GM18907 (cell line): ENCODE results near the gene CPAMD8.

Source experiments
- ATAC-seq: cut with Tn5 transposase; IDR thresholded peaks from one replicate; pipeline ENCODE4 v1.9.1; 2021; ENCODE audit warnings: mild to moderate bottlenecking, moderate library complexity; ENCODE audit not compliant: unreplicated experiment

CPAMD8 gene

GRCh38 chr19:16895467-16896145 is 131.0 kb downstream of the CPAMD8 start:
- no peak for ATAC-seq

- no peak for ATAC-seq
These were observed 132.5 kb downstream of the CPAMD8 start for GRCh38 chr19:16894080-16894479.

DNA sequence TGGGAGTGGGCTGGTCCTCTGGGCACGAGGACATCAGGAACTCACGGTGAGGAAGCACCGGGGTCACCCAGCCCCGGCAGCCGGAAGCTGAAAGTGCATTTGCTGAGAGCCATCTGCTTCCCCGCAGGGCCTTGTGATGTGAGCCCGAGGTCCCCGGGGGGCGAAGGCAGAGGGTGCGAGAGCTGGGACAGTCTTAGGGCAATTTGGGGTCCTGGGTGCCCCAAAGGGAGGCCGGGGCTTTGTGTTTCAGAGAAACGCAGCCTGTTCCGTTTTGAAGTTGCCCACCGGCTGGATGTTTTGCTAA is 133.0 kb downstream of the CPAMD8 start:
- no peak for ATAC-seq

DNA sequence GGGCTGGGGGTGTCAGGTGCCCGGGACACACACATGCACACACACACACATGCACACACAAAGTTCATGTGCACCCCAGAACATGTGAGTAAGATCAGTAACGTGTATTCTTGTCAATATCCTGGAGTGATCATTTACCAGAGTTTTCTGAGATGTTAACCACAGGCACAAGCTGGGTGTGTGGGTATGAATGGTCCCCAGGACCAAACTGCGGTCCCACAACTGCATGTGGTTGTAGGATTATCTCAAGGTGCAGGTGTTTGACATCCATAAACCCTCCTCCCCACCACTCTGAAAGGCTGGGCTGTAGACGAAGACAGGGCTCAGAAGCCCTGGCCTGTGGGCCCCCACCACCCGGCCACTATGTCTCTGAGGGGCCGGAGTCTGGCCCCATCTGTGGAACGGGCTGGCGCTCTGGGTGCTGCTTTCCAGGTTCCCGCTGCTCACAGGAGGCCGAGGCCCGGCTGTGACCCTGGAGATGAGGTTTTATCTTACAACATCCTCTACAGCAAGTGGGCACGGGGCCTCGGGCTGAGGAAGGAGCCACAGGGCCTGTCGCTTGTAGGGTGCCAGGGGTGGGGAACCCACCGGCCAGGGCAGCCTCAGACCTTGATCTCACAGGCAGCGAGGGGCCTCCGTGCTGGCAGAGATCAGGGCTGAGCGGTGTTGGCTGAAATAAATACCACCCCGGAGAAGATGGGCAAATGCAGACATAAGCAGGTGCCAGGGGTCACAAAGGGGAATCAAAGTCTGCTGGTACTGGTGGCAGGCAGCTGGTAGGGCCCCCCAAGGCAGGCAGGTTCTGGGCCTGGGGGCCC is 133.5 kb downstream of the CPAMD8 start:
- no peak for ATAC-seq

DNA sequence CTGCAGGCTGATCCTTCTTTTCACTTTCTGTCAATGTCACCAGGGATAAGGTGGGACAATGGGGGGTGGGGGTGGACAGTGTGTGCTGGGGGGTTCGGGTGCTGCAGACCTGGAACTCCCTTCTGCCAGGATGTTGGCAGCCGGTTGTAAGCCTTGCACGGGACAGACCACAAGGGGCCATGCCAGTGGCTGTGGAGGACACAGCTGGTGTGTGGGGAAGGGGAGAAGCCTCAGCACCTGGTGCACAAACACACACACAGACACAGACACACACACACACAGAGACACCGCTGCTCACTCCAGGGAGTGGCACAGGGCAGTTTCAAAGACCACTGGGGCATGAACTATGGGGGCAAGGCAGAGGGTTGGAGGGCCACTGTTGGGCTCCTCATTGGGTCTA is 134.2 kb downstream of the CPAMD8 start:
- ATAC-seq: no peak

- ATAC-seq: no peak
These were observed 134.8 kb downstream of the CPAMD8 start for GRCh38 chr19:16891696-16892382.

DNA sequence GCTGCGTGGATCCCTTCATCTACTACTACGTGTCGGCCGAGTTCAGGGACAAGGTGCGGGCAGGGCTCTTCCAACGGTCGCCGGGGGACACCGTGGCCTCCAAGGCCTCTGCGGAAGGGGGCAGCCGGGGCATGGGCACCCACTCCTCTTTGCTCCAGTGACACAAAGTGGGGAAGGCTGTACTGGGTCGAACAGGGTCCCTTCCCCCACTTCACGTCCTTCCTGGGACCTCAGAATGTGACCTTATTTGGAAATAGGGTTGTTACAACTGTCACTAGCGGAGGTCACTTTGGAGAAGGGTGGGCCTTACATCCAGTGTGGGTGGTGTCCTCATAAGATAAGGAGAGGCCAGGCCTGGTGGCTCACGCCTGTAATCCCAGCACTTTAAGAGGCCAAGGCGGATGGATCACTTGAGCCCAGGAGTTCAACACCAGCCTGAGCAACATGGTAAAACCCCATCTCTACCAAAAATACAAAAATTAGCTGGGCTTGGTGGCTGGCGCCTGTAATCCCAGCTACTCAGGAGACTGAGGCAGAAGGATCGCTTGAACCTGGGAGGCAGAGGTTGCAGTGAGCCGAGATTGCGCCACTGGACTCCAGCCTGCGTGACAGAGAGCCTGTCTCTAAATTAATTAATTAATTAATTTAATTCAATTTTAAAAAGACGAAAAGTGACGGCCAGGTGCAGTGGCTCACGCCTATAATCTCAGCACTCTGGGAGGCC is 136.0 kb downstream of the CPAMD8 start:
- ATAC-seq: no peak

DNA sequence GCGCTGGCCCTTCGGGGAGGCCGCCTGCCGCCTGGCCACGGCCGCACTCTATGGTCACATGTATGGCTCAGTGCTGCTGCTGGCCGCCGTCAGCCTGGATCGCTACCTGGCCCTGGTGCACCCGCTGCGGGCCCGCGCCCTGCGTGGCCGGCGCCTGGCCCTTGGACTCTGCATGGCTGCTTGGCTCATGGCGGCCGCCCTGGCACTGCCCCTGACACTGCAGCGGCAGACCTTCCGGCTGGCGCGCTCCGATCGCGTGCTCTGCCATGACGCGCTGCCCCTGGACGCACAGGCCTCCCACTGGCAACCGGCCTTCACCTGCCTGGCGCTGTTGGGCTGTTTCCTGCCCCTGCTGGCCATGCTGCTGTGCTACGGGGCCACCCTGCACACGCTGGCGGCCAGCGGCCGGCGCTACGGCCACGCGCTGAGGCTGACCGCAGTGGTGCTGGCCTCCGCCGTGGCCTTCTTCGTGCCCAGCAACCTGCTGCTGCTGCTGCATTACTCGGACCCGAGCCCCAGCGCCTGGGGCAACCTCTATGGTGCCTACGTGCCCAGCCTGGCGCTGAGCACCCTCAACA is 136.6 kb downstream of the CPAMD8 start:
- ATAC-seq: no peak

DNA sequence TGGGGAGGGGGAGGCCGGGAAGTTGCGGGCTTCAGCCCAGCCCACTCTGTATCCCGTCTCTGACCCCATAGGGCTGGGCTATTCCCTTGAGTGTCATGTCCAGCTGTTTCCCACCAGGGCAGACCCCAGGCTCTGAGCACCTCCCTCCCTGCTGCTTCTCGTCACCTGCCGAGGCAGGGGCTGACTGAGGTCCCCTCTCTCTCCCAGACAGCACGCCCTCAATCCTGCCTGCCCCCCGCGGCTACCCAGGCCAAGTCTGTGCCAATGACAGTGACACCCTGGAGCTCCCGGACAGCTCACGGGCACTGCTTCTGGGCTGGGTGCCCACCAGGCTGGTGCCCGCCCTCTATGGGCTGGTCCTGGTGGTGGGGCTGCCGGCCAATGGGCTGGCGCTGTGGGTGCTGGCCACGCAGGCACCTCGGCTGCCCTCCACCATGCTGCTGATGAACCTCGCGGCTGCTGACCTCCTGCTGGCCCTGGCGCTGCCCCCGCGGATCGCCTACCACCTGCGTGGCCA is 137.2 kb downstream of the CPAMD8 start:
- ATAC-seq: peak; percentile 1

DNA sequence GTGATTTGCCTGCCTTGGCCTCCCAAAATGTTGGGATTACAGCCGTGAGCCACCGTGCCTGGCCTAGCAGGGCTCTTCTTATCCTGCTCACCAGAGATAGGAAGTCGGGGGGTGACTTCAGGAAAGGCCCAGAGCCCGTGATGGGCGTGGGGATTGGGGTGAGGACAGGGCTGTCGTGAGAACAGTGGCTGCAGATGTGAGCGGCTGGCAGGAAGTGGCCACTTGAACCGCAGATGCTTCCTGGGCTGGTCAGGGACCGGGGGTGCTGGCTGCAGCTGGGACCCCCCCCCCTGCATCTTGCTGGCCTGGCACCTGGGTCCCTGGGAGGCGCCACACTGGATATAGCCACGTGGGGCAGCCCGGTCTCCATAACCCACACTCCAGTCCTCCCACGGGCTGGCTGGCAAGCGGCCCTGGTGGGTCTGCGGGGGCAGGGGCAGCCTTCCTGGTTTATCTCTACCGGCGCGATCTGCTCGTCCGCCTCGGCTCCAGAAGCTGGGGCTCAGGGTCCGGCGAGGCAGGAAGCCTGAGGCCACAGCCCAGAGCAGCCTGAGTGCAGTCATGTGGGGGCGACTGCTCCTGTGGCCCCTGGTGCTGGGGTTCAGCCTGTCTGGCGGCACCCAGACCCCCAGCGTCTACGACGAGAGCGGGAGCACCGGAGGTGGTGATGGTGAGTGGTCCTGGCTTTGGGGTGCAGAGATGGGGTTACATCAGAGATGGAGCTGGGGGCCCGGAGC is 137.8 kb downstream of the CPAMD8 start, which contains the start of gene F2RL3:
F2RL3 (plus strand) TSS at position 371 of the 737 bp plus-strand sequence; CDS start at position 562, 191 bp downstream.
- peak; percentile 51 for ATAC-seq

DNA sequence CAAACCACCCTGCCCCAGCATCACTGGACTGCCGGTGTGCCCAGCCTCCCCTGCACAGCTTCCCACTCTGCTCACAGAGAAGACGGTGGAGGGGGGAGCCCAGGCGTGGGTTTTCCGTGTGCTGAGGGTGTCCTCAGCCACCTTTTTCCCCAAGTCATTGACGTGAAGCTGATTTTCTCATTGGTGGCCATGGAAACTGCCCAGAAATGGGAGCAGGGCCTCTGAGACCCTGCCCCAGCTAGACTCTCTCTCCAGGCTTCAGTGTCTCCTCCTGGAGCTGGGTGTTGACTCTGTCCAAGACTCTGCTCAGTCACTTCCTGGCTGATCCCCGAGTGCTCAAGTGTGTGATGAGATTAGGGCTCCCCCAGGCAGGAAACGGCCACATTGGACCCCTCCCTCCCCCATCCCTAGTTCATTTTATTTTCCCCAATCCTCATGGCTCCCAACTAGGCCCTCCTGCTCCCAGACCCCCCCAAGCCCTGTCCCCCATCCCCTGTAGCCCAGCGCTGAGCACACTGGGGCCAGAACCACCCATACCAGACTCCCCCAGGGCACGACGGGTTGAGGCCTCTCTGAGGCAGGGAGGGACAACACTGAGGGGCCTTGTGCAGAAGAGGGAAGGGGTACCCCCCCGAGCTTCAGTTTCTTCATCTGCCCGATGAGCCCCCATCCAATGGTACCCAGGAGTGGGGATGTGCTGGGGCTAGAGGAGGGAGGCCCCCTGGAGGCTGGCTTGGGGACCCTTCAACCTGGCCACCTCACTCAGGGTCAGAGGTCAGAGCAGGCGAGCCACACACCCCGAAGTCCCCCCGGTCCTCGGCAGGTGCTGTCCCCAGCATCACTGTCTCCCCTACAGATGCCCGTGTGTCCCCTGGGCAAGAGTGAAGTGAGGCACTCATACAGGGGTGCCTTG is 139.0 kb downstream of the CPAMD8 start:
- no peak for ATAC-seq

GRCh38 chr19:16886305-16886880 is 140.2 kb downstream of the CPAMD8 start:
- ATAC-seq: no peak

- no peak for ATAC-seq
These were observed 141.4 kb downstream of the CPAMD8 start for GRCh38 chr19:16885166-16885565.

DNA sequence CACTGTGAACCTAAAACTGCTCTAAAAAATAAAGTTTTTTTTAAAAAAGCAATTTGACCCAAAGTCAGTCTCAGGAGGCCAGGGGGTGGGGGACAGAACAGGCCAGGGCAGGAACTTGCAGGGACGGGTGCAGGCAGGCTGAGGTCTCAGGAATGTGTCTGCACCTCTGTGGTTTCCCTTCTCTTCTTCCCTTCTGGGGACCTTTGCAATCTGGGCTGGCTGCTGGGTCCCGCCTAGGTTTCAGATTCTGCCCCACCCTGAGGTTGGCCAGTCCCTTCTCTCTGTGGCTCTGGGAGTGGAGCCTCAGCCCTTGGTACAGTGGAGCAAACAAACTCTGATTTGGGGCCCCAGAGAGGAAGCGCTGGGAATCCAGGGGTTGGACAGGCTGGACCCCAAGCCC is 143.1 kb downstream of the CPAMD8 start:
- no peak for ATAC-seq

- no peak for ATAC-seq
These were observed 144.5 kb downstream of the CPAMD8 start for GRCh38 chr19:16882146-16882545.

GRCh38 chr19:16880884-16881554 is 145.6 kb downstream of the CPAMD8 start:
- ATAC-seq: no peak

DNA sequence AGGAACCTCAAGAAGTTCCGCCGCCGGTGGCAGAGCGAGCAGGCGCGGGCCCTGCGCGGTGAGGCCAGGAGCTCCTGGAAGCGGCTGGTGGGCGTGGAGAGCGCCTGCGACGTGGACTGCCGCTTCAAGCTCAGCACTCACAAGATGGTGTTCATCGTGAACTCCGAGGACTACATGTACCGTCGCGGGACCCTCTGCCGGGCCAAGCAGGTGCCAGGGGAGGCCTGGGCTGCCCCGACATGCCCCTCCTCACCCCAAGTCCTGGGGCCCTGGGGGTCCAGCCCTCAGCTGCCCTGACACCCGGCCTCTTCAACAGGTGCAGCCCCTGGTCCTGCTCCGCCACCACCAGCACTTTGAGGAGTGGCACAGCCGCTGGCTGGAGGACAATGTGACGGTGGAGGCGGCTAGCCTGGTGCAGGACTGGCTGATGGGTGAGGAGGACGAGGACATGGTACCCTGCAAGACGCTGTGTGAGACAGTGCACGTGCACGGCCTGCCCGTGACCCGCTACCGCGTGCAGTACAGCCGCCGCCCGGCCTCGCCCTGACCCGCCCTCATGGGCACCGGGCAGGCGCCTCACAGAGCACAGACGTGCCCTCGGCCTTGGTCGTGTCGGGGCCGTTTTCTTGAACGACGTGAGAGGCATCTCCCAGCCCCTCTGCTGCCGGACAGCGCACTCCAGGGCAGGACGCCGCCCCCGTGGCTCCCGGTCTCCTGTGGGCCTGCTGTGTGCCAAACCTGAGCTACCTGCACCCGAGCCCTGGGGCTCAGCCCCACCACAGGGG is 148.2 kb downstream of the CPAMD8 start:
- ATAC-seq: no peak
